ENCODE data around the gene TMED8.

Gene TMED8

DNA sequence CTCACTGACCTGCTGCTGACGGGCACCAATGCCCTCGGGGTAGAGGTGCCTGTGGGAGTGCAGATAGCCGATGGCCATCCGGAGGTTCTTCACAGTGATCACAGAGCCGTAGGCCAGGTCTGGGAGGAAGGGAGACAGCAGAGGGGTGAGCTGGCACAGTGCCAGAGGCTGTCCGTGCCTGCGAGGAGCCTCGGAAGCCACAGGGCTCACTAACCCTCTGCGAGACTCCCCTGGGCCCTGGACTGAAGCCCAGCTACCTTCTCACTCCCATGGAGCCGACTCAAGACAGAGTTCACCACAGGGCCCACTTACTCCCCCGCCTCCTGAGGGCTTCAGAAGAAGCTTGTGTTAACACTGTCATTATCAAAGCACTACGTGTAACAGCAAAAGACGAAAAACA, 80.7 kb downstream of the TMED8 start:
- no peak for DNase-seq (ENCODE audit: low read depth)

GRCh38 chr14:77290705-77291104, 86.2 kb downstream of the TMED8 start:
- DNase-seq (ENCODE audit: low read depth) = peak; percentile 61

GRCh38 chr14:77286576-77286975, 90.3 kb downstream of the TMED8 start:
- DNase-seq (ENCODE audit: low read depth) = no peak
